ENCODE results near the gene CLIP1. TPM values are rescaled to one million over a fixed set of nuclear protein-coding genes. Genes with fewer than 3 reads are reported as not detected.
"Not testable (repeated sequence)": the region's sequence is repeated elsewhere in the genome, so short reads cannot be mapped to it uniquely, and the experiment has no call there.

Gene CLIP1
- total RNA-seq, 1 donor from 2014 or later, result 135 TPM

- Histone ChIP-seq H3K4me3 (no peak overlapping the region), H3K27ac (no peak overlapping the region), H3K4me1 (peaks cover 10% of the 10 kb centered on the region), H3K9me3 (no peaks in the 10 kb centered on the region), H3K27me3 (no peaks in the 10 kb centered on the region), H3K36me3 (no peaks in the 10 kb centered on the region)
- no peak for DNase-seq (ENCODE audit: extremely low spot score in 2 of 2)
- intact Hi-C loops (cut with DNase I), result no loop called here
- TF ChIP-seq POLR2A (IDR thresholded peaks at IDR 0.05) (no peak), POLR2AphosphoS5 (IDR thresholded peaks at IDR 0.05; ENCODE audit: insufficient read depth in 1 of 2, low read depth in 1 of 2) (no peak)
- TF ChIP-seq, protein P1, sequence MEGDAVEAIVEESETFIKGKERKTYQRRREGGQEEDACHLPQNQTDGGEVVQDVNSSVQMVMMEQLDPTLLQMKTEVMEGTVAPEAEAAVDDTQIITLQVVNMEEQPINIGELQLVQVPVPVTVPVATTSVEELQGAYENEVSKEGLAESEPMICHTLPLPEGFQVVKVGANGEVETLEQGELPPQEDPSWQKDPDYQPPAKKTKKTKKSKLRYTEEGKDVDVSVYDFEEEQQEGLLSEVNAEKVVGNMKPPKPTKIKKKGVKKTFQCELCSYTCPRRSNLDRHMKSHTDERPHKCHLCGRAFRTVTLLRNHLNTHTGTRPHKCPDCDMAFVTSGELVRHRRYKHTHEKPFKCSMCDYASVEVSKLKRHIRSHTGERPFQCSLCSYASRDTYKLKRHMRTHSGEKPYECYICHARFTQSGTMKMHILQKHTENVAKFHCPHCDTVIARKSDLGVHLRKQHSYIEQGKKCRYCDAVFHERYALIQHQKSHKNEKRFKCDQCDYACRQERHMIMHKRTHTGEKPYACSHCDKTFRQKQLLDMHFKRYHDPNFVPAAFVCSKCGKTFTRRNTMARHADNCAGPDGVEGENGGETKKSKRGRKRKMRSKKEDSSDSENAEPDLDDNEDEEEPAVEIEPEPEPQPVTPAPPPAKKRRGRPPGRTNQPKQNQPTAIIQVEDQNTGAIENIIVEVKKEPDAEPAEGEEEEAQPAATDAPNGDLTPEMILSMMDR (IDR thresholded peaks at IDR 0.05), result no peak
Observed at GRCh38 chr12:122389677-122390076, 32.8 kb downstream of the CLIP1 start.

DNA sequence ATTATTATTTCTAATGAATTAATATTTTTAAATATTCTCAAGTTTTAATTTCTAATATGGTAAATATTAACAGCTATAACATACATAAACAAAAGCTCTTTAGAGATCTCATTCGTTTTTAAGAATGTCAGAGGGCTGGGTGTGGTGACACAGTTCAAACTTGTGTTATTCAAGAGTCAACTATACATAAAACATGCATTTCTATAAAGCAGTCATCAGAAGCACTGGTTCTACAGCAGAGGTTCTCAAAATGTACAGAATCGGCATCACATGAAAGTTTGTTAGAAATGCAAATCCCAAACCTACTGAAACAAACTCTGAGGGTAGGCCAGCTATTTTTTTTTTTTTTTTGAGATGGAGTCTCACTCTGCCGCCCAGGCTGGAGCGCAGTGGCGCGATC lies 34.6 kb downstream of the CLIP1 start:
- Histone ChIP-seq H3K4me1 (peaks cover 11% of the 10 kb centered on the region), H3K9me3 (no peaks in the 10 kb centered on the region), H3K36me3 (no peaks in the 10 kb centered on the region), H3K27me3 (no peaks in the 10 kb centered on the region), H3K27ac (no peak overlapping the region), H3K4me3 (no peak overlapping the region)
- DNase-seq (ENCODE audit: extremely low spot score in 2 of 2), result no peak
- TF ChIP-seq POLR2AphosphoS5 (IDR thresholded peaks at IDR 0.05; ENCODE audit: insufficient read depth in 1 of 2, low read depth in 1 of 2) (no peak), POLR2A (IDR thresholded peaks at IDR 0.05) (no peak)
- TF ChIP-seq, protein P1 (IDR thresholded peaks at IDR 0.05), result no peak
- intact Hi-C loops (cut with DNase I), result no loop called here

DNA sequence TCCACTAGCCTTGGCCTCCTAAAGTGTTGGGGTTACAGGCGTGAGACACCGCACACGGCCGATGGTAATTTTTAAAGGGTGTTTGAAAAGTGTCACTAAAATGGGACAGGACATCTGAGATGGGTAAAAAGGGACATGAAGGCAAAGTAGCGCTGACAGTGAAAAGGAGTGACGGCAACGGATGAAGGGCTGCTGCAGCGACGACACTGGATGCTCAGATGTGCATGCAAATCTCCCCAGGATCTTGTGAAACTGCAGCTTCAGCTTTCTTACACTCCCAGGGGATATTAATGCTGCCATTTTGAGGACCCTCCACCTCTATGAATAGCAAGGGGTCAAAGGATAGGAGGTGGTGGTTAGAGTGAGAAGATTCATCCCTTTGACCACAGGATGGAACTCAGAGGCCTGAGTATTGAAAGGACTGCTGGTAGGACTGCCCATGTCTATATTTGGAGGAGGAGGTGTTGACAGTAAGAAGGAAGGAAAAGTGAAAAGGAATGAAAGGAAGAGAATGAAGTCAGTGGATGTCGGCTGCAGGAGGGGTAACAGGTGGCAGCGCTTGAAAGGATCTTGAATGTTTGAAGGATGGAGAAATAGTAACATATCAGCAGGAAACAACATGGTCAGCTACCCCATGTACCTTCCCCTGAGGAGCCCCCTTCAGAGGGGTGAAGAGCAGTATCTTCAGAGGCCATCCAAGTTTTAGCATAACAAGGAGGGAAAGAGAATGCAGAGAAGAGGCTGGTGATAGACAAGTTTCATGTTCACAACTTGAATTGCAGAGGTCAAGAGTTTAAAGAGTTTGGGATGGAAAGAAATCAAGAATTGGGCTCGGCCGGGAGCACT lies 37.1 kb downstream of the CLIP1 start:
- no peak for DNase-seq (ENCODE audit: extremely low spot score in 2 of 2)
- H3K9me3 ChIP-seq, result no peaks in the 10 kb centered on the region
- H3K36me3 ChIP-seq, result peaks cover 0 to 11% of the 10 kb centered on the region in 2 donors
- intact Hi-C loops (cut with DNase I), result no loop called here
- H3K4me1 ChIP-seq, result peaks cover 23% of the 10 kb centered on the region
- no peak overlapping the region for H3K27ac ChIP-seq
- TF ChIP-seq POLR2AphosphoS5 (IDR thresholded peaks at IDR 0.05; ENCODE audit: insufficient read depth in 1 of 2, low read depth in 1 of 2) (no peak), POLR2A (IDR thresholded peaks at IDR 0.05) (no peak)
- TF ChIP-seq, protein P1 (IDR thresholded peaks at IDR 0.05), result no peak
- no peaks in the 10 kb centered on the region for H3K27me3 ChIP-seq
- H3K4me3 ChIP-seq, result no peak overlapping the region

DNA sequence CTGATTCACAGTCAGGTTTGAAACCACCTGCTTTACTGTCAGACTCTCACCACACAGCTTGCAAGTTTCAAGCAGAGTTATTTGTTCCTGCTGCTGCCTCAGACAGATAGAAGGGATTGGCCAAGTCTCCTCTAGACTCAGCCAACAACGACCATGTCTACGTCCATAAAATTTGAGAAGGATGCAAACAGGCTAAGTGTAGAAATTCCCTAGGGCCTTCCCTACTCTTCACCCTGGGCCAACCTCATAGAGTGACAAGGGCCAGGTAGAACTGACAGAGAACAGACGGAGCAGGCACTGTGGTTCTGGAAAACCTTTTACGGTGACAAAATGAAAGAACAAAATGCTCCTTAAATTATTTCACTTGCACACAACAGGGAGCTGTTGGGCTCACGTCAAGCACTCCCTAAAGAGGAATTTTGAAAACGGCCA lies 39.5 kb downstream of the CLIP1 start:
- DNase-seq (ENCODE audit: extremely low spot score in 2 of 2), result no peak
- no peaks in the 10 kb centered on the region for H3K27me3 ChIP-seq
- H3K36me3 ChIP-seq, result peaks cover 0 to 26% of the 10 kb centered on the region in 2 donors
- TF ChIP-seq POLR2AphosphoS5 (IDR thresholded peaks at IDR 0.05; ENCODE audit: insufficient read depth in 1 of 2, low read depth in 1 of 2) (peak in 1 of 2 donors; percentile 20), POLR2A (IDR thresholded peaks at IDR 0.05) (no peak)
- TF ChIP-seq, protein P1 (IDR thresholded peaks at IDR 0.05), result no peak
- no peaks in the 10 kb centered on the region for H3K9me3 ChIP-seq
- intact Hi-C loops (cut with DNase I), result no loop called here
- no peak overlapping the region for H3K4me3 ChIP-seq
- peak overlapping the region; percentile 57 for H3K27ac ChIP-seq
- peaks cover 18% of the 10 kb centered on the region for H3K4me1 ChIP-seq

GRCh38 chr12:122381021-122381420 lies 41.4 kb downstream of the CLIP1 start:
- Histone ChIP-seq H3K4me1 (peaks cover 18% of the 10 kb centered on the region), H3K4me3 (no peak overlapping the region), H3K27me3 (no peaks in the 10 kb centered on the region), H3K27ac (no peak overlapping the region), H3K9me3 (no peaks in the 10 kb centered on the region), H3K36me3 (peaks cover 0 to 45% of the 10 kb centered on the region in 2 donors)
- no peak for TF ChIP-seq POLR2A (IDR thresholded peaks at IDR 0.05)
- TF ChIP-seq, protein P1 (IDR thresholded peaks at IDR 0.05), result no peak
- TF ChIP-seq POLR2AphosphoS5 (IDR thresholded peaks at IDR 0.05; ENCODE audit: insufficient read depth in 1 of 2, low read depth in 1 of 2), result no peak
- no peak for DNase-seq (ENCODE audit: extremely low spot score in 2 of 2)
- intact Hi-C loops (cut with DNase I), result no loop called here

DNA sequence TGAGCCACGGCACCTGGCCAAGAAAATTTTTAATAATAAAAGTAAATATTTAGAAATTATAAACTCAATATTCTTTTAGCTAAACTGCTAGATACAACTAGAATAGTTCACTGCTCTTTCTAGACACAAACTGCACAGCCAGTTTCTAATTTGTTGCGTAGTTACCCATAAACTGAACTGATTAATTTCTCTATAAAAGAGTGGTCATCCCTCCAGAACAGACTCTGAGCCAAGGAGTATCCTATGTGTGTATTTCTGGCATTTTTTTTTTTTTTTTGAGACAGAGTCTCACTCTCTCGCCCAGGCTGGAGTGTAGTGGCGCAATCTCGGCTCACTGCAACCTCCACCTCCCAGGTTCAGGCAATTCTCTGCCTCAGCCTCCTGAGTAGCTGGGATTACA lies 45.7 kb downstream of the CLIP1 start:
- peak overlapping the region; percentile 38 for H3K27ac ChIP-seq
- DNase-seq (ENCODE audit: extremely low spot score in 2 of 2); H3K4me1 ChIP-seq; H3K27me3 ChIP-seq; H3K9me3 ChIP-seq; intact Hi-C loops (cut with DNase I); H3K4me3 ChIP-seq: not testable (repeated sequence)
- peaks cover 0 to 57% of the 10 kb centered on the region in 2 donors for H3K36me3 ChIP-seq

All from vagina (tissue), 2 donors.